H1 (cell line): ENCODE results near the gene XIRP1. TPM values are rescaled to one million over a fixed set of nuclear protein-coding genes. Genes with fewer than 3 reads are reported as not detected.

ENCODE experiments used
- CTCF ChIA-PET: fragments of 300-600 bp; sonication (Branson Sonifier 250); formaldehyde crosslinking; loops from one replicate; lab custom pipeline; 2021; ENCODE audit not compliant: partially characterized antibody; lab: Charles Lee
- POLR2A ChIA-PET: fragments of 300-600 bp; sonication (Branson Sonifier 250); formaldehyde crosslinking; loops from one replicate; lab custom pipeline; 2021; ENCODE audit warnings: inconsistent platforms; ENCODE audit not compliant: partially characterized antibody; lab: Charles Lee
- DNase-seq, 2 experiments: peaks; one replicate each; pipeline versions ENCODE4 v3.0.0 to v3.0.0-alpha.2; 2010 to 2022; ENCODE audit warnings: low spot score in 2 of 2, low read depth in 1 of 2, mixed read lengths in 1 of 2
- FAIRE-seq: peaks from 2 replicates; lab custom pipeline; 2011; peaks lifted over from hg19 to GRCh38; lab: Jason Lieb, UNC
- H2AFZ ChIP-seq: 2 replicates; pipeline ENCODE4 v1.8.1; 2012; ENCODE audit warnings: low read length, inconsistent platforms
- H2AK5ac ChIP-seq: 2 replicates; pipeline ENCODE4 v1.6.1; 2013; ENCODE audit warnings: low read depth, low read length
- H2BK120ac ChIP-seq: replicated peaks from 2 replicates; pipeline ENCODE3; 2013; ENCODE audit warnings: low read depth, low read length, inconsistent platforms
- H2BK12ac ChIP-seq: 2 replicates; pipeline ENCODE4 v1.6.1; 2013; ENCODE audit warnings: low read depth, low read length
- H2BK15ac ChIP-seq: 2 replicates; pipeline ENCODE4 v1.6.1; 2013; ENCODE audit warnings: low read length
- H2BK20ac ChIP-seq: 2 replicates; pipeline ENCODE4 v1.6.1; 2013; ENCODE audit warnings: low read length
- H2BK5ac ChIP-seq: 2 replicates; pipeline ENCODE4 v1.6.1; 2013; ENCODE audit warnings: low read depth, low read length
- H3K14ac ChIP-seq: 2 replicates; pipeline ENCODE4 v1.6.1; 2013; ENCODE audit warnings: inconsistent platforms; ENCODE audit not compliant: insufficient read length
- H3K18ac ChIP-seq: 2 replicates; pipeline ENCODE4 v1.6.1; 2013; ENCODE audit warnings: low read length; ENCODE audit errors: extremely low read depth
- H3K23ac ChIP-seq: 2 replicates; pipeline ENCODE4 v1.6.1; 2013; ENCODE audit warnings: inconsistent platforms; ENCODE audit not compliant: insufficient read length
- H3K23me2 ChIP-seq: 2 replicates; pipeline ENCODE4 v1.6.1; 2013; ENCODE audit warnings: low read depth, low read length
- H3K27ac ChIP-seq: 2 replicates; pipeline ENCODE4 v1.6.1; 2011; ENCODE audit warnings: low read depth, low read length, inconsistent platforms
- H3K27me3 ChIP-seq, 4 experiments: replicated peaks in 1 of 4; 1 replicate in 1 of 4; 2 replicates in 3 of 4; pipeline versions ENCODE4 v1.6.1 to v1.8.1; 2011 to 2013; ENCODE audit warnings: low read length in 3 of 4, mild to moderate bottlenecking in 3 of 4, inconsistent platforms in 2 of 4, mixed read lengths in 2 of 4, moderate library complexity in 1 of 4; ENCODE audit not compliant: control insufficient read depth in 3 of 4, insufficient read depth in 3 of 4; ENCODE audit errors: extremely low read depth in 1 of 4
- H3K36me3 ChIP-seq, 4 experiments: 2 replicates each; pipeline versions ENCODE4 v1.6.1 to v1.8.1; 2011 to 2013; ENCODE audit warnings: mild to moderate bottlenecking in 4 of 4, low read length in 3 of 4, moderate library complexity in 2 of 4, control low read depth in 1 of 4, inconsistent platforms in 1 of 4; ENCODE audit not compliant: insufficient read depth in 4 of 4, control insufficient read depth in 2 of 4
- H3K4ac ChIP-seq: replicated peaks from 2 replicates; pipeline ENCODE3; 2013; ENCODE audit warnings: low read length, low read depth, mixed read lengths, inconsistent platforms; ENCODE audit not compliant: insufficient read length
- H3K4me1 ChIP-seq, 4 experiments: replicated peaks in 1 of 4; 1 replicate in 1 of 4; 2 replicates in 3 of 4; pipeline versions ENCODE4 v1.6.1 to v1.8.1; 2011 to 2013; ENCODE audit warnings: low read length in 3 of 4, inconsistent platforms in 2 of 4, mixed read lengths in 1 of 4; ENCODE audit not compliant: insufficient read depth in 4 of 4, control insufficient read depth in 3 of 4
- H3K4me2 ChIP-seq, 2 experiments: 2 replicates each; pipeline versions ENCODE4 v1.6.1 to v1.8.1; 2011 to 2013; ENCODE audit warnings: low read depth in 2 of 2, low read length in 2 of 2, control low read depth in 1 of 2, inconsistent platforms in 1 of 2, mild to moderate bottlenecking in 1 of 2; ENCODE audit not compliant: insufficient read depth in 1 of 2
- H3K4me3 ChIP-seq, 4 experiments: fragments of 200-600, 300-600 bp in 1 of 4; sonication (generic), shearing (Covaris generic), sonication (Bioruptor Twin) in 1 of 4; 2 replicates each; pipeline versions ENCODE4 v1.5.1 to v1.8.1; 2011 to 2016; ENCODE audit warnings: low read length in 4 of 4, low read depth in 3 of 4, control low read depth in 2 of 4, inconsistent platforms in 2 of 4, mild to moderate bottlenecking in 2 of 4, mixed read lengths in 1 of 4, moderate library complexity in 1 of 4; ENCODE audit not compliant: insufficient read depth in 2 of 4; ENCODE audit errors: extremely low read depth in 1 of 4
- H3K56ac ChIP-seq: replicated peaks from 2 replicates; pipeline ENCODE3; 2013; ENCODE audit warnings: low read depth, mild to moderate bottlenecking, mixed read lengths, low read length, inconsistent platforms; ENCODE audit not compliant: insufficient read length
- H3K79me1 ChIP-seq: 2 replicates; pipeline ENCODE4 v1.6.1; 2013; ENCODE audit warnings: low read depth, low read length, control low read depth
- H3K79me2 ChIP-seq, 2 experiments: 2 replicates each; pipeline versions ENCODE4 v1.6.1 to v1.8.1; 2012 to 2013; ENCODE audit warnings: low read length in 2 of 2, mild to moderate bottlenecking in 2 of 2, inconsistent platforms in 1 of 2; ENCODE audit not compliant: insufficient read depth in 2 of 2, control insufficient read depth in 1 of 2
- H3K9ac ChIP-seq, 4 experiments: replicated peaks in 1 of 4; 1 replicate in 1 of 4; 2 replicates in 3 of 4; pipeline versions ENCODE4 v1.6.1 to v1.8.1; 2011 to 2013; ENCODE audit warnings: low read depth in 3 of 4, low read length in 3 of 4, control low read depth in 2 of 4, mild to moderate bottlenecking in 2 of 4, moderate library complexity in 2 of 4, inconsistent platforms in 1 of 4; ENCODE audit errors: extremely low read depth in 1 of 4
- H3K9me3 ChIP-seq, 2 experiments: 2 replicates each; pipeline versions ENCODE4 v1.6.1 to v1.8.1; 2012 to 2013; ENCODE audit warnings: mild to moderate bottlenecking in 2 of 2, moderate library complexity in 2 of 2, control low read depth in 1 of 2, inconsistent platforms in 1 of 2, low read depth in 1 of 2, low read length in 1 of 2, mixed read lengths in 1 of 2; ENCODE audit not compliant: insufficient read depth in 2 of 2
- H4K20me1 ChIP-seq, 2 experiments: replicated peaks in 1 of 2; 2 replicates each; pipeline versions ENCODE3 to v1.8.1; 2011 to 2013; ENCODE audit warnings: inconsistent platforms in 2 of 2, low read length in 2 of 2, mild to moderate bottlenecking in 1 of 2; ENCODE audit not compliant: insufficient read depth in 2 of 2, control insufficient read depth in 1 of 2
- H4K5ac ChIP-seq: 2 replicates; pipeline ENCODE4 v1.6.1; 2013; ENCODE audit warnings: low read length, low read depth, mixed read lengths, inconsistent platforms; ENCODE audit not compliant: insufficient read length
- H4K8ac ChIP-seq: 2 replicates; pipeline ENCODE4 v1.8.0; 2013; ENCODE audit warnings: mild to moderate bottlenecking, moderate library complexity, low read length, inconsistent platforms; ENCODE audit not compliant: insufficient read depth; ENCODE audit errors: extremely low read depth
- H4K91ac ChIP-seq: replicated peaks from 2 replicates; pipeline ENCODE3; 2013; ENCODE audit warnings: low read length, mixed read lengths, inconsistent platforms; ENCODE audit not compliant: insufficient read length
- ATF2 ChIP-seq: IDR thresholded peaks from 2 replicates; pipeline ENCODE4 v1.6.1; 2012; ENCODE audit warnings: low read length, inconsistent platforms
- CHD2 ChIP-seq: IDR thresholded peaks from 2 replicates; pipeline ENCODE4 v1.6.1; 2012; ENCODE audit warnings: low read length, improper control_type of control experiment
- JUND ChIP-seq: IDR thresholded peaks from 2 replicates; pipeline ENCODE4 v1.6.1; 2011; ENCODE audit warnings: mild to moderate bottlenecking, improper control_type of control experiment, low read length
- RBBP5 ChIP-seq: IDR thresholded peaks from 2 replicates; pipeline ENCODE4 v1.7.1; 2012; ENCODE audit warnings: low read depth, mild to moderate bottlenecking, inconsistent platforms, low read length, moderate library complexity, borderline replicate concordance
- RFX5 ChIP-seq: IDR thresholded peaks from 2 replicates; pipeline ENCODE4 v1.6.1; 2011; ENCODE audit warnings: low read depth, low read length, improper control_type of control experiment, borderline replicate concordance
- RNF2 ChIP-seq: fragments of 200-900, 300-1000 bp; sonication (generic); IDR thresholded peaks from 2 replicates; pipeline ENCODE4 v1.7.1; 2016; ENCODE audit warnings: borderline replicate concordance, low read depth, mild to moderate bottlenecking, antibody characterized with exemption, low read length; ENCODE audit not compliant: poor library complexity, severe bottlenecking; ENCODE audit errors: missing control alignments
- WGBS, 2 experiments: shearing (Covaris generic) in 1 of 2; methylation state at CpG; one replicate each; pipeline versions ENCODE4 v1.1.6 to v1.1.7; 2013 to 2015; ENCODE audit warnings: low lambda C conversion rate in 2 of 2, mixed read lengths in 2 of 2, inconsistent platforms in 1 of 2, low coverage in 1 of 2, missing lambda C conversion rate in 1 of 2; ENCODE audit not compliant: insufficient replicate concordance in 2 of 2, insufficient coverage in 1 of 2, insufficient read length in 1 of 2; ENCODE audit errors: extremely low coverage in 1 of 2, missing lambda C conversion rate in 1 of 2; 5-methylcytosine and 5-hydroxymethylcytosine counted together
- polyA plus RNA-seq, 7 experiments: library from polyadenylated mRNA; depleted of rRNA in 3 of 7; stranded (reverse) in 5 of 7; unstranded in 2 of 7; fragments of >200 nt in 5 of 7; fragments of 200-250 nt in 2 of 7; gene quantifications; 1 replicate in 5 of 7; 2 replicates in 1 of 7; 4 replicates in 1 of 7; pipeline versions ENCODE4 v1.2.1 to v1.2.3, GENCODE V29; 2011 to 2013; ENCODE audit warnings: missing spikeins in 2 of 7, mixed read lengths in 2 of 7
- total RNA-seq: library from RNA; stranded (reverse); fragmentation: NEBNext Ultra II Directional; extraction: Animal tissue kit (Norgen Biotek cat#: 25700); gene quantifications from 2 replicates; pipeline ENCODE4 v1.2.1, GENCODE V29; 2021

The XIRP1 gene
- total and polyA plus RNA-seq, 2 of the 8 experiments (the other 6 are each of a cell fraction or from before 2014, with no cell fraction given): not detected

DNA sequence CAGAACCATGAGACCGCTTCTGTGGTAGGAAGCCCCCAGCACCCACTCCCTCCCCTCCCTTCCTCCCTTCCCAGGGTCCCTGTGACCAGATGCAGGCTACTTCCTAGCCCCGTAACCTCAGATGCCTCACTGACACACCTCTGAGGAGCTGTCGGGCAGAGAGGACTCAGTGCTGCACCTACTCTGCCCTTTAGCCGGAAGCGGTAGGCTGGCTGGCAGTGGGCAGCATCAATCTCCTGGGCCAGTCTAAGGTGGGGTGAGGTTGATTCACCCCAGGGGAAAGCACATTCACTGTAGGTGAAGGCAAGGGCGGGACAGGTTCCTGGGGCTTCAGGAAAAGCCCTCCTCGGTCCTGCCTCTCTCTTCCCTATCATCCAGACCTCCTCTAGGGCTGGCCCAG is 58.1 kb downstream of the XIRP1 start:
- no peak overlapping the region for H2BK5ac ChIP-seq
- no peak overlapping the region for H2BK15ac ChIP-seq
- TF ChIP-seq JUND (no peak), RFX5 (no peak), ATF2 (no peak), RNF2 (no peak), RBBP5 (no peak), CHD2 (no peak)
- no peaks in the 10 kb centered on the region for H3K79me2 ChIP-seq
- H3K23me2 ChIP-seq: no peaks in the 10 kb centered on the region
- no peak overlapping the region for H3K23ac ChIP-seq
- no peaks in the 10 kb centered on the region for H3K4me1 ChIP-seq
- no peak overlapping the region for H3K14ac ChIP-seq
- FAIRE-seq (no peak), DNase-seq (no peak)
- no peaks in the 10 kb centered on the region for H3K9me3 ChIP-seq
- H3K4me3 ChIP-seq: no peak overlapping the region
- no peak overlapping the region for H3K9ac ChIP-seq
- ChIA-PET POLR2A (interaction anchor here (1.3 kb wide), 1 partner anchor 274 kb away, joined by 6 read pairs; no protein-coding TSS in a partner anchor), CTCF (interaction anchor here (0.7 to 12.8 kb wide), 6 partner anchors 11 to 158 kb away, joined by 3 to 366 read pairs (median 6); partner anchors contain the start of gene XIRP1)
- no peaks in the 10 kb centered on the region for H4K20me1 ChIP-seq
- H2BK120ac ChIP-seq: no peak overlapping the region
- H3K4me2 ChIP-seq: no peak overlapping the region
- no peak overlapping the region for H3K18ac ChIP-seq
- H2BK12ac ChIP-seq: no peak overlapping the region
- H4K5ac ChIP-seq: no peak overlapping the region
- H3K36me3 ChIP-seq: no peaks in the 10 kb centered on the region
- H3K4ac ChIP-seq: no peak overlapping the region
- no peak overlapping the region for H2BK20ac ChIP-seq
- no peak overlapping the region for H2AK5ac ChIP-seq
- no peak overlapping the region for H4K8ac ChIP-seq
- no peak overlapping the region for H2AFZ ChIP-seq
- H3K27ac ChIP-seq: no peak overlapping the region
- H4K91ac ChIP-seq: no peak overlapping the region
- no peak overlapping the region for H3K56ac ChIP-seq
- 82% methylated on average over 7 of the region's 7 CpGs; no CpG with 5 or more reads in 1 of the 2 experiments for WGBS, 2 experiments
- no peaks in the 10 kb centered on the region for H3K79me1 ChIP-seq
- H3K27me3 ChIP-seq: no peaks in the 10 kb centered on the region
